ENCODE results near the gene CSGALNACT2. TPM values are rescaled to one million over a fixed set of nuclear protein-coding genes. Genes with fewer than 3 reads are reported as not detected.

Gene CSGALNACT2
- polyA plus RNA-seq, 1 of the 3 experiments (the other 2 are of a cell fraction), result 11.5 TPM

DNA sequence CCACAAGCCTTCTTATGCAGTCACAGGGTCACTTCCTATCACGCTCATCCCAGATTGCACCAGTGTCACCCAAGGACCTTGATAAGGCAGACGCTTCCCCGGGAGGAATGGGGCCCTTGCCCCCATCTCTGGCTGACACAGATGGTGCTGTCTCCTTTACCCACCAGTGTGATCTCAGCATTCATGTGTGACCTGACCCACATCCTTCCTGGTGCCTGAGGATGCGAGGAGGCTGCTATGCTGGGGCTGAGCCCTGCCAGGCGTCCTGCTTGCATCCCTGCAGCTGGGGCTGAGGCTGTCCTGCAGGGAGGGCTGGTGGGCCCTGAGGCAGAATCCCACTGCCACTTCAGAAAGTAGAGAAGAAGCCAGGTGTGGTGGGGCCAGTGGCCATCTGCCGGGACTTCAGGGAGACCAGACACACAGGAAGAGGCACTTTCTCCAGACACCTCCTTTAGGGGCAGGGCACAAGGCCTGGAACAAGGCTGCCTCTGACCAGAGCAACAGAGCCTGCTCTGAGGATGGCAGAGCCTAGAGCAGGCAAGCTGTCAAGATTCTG, 93.4 kb downstream of the CSGALNACT2 start:
- no peak for DNase-seq
- Histone ChIP-seq H3K9ac (no peak overlapping the region), H3K79me2 (ENCODE audit: insufficient read depth) (no peaks in the 10 kb centered on the region), H3K4me1 (ENCODE audit: control insufficient read depth in 1 of 2, insufficient read depth in 2 of 2, low read depth in 1 of 2, low read length in 1 of 2) (no peaks in the 10 kb centered on the region; a peak in 1 of 4 replicates), H3K9me3 (no peaks in the 10 kb centered on the region), H2AFZ (ENCODE audit: low read depth) (no peak overlapping the region), H3K4me2 (no peak overlapping the region), H3K36me3 (replicated peaks in 1 of 2; ENCODE audit: control insufficient read depth in 1 of 2, insufficient read depth in 2 of 2, low read length in 1 of 2) (no peaks in the 10 kb centered on the region), H3K27ac (ENCODE audit: low read depth in 2 of 2, low read length in 1 of 2) (no peak overlapping the region), H4K20me1 (ENCODE audit: insufficient read depth) (no peaks in the 10 kb centered on the region), H3K27me3 (ENCODE audit: insufficient read depth) (peaks cover 33% of the 10 kb centered on the region), H3K4me3 (ENCODE audit: low read depth in 2 of 2, low read length in 1 of 2) (no peak overlapping the region), H3K9me2 (no peaks in the 10 kb centered on the region), H3F3A (replicated peaks; ENCODE audit: insufficient read depth) (no peaks in the 10 kb centered on the region)
- POLR2A ChIA-PET, result no interaction called here
- 20% methylated on average over 1 of the region's 6 CpGs for WGBS (ENCODE audit: low lambda C conversion rate)
- CTCF ChIA-PET, result interaction anchor here (1.1 kb wide), 1 partner anchor 61 kb away, joined by 3 read pairs; no protein-coding TSS in a partner anchor
- TF ChIP-seq, protein P1, sequence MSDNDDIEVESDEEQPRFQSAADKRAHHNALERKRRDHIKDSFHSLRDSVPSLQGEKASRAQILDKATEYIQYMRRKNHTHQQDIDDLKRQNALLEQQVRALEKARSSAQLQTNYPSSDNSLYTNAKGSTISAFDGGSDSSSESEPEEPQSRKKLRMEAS (IDR thresholded peaks at IDR 0.05; ENCODE audit: low read depth), result no peak
- TF ChIP-seq NRF1 (IDR thresholded peaks at IDR 0.05; ENCODE audit: low read depth, low read length), result no peak
- TF ChIP-seq TAF1 (IDR thresholded peaks at IDR 0.05; ENCODE audit: borderline replicate concordance, low read depth, low read length), result no peak
- TF ChIP-seq RXRA (IDR thresholded peaks at IDR 0.05; ENCODE audit: borderline replicate concordance, low read depth), result no peak
- TF ChIP-seq MEF2A (IDR thresholded peaks at IDR 0.05; ENCODE audit: borderline replicate concordance, low read depth), result no peak
- TF ChIP-seq, protein P2, sequence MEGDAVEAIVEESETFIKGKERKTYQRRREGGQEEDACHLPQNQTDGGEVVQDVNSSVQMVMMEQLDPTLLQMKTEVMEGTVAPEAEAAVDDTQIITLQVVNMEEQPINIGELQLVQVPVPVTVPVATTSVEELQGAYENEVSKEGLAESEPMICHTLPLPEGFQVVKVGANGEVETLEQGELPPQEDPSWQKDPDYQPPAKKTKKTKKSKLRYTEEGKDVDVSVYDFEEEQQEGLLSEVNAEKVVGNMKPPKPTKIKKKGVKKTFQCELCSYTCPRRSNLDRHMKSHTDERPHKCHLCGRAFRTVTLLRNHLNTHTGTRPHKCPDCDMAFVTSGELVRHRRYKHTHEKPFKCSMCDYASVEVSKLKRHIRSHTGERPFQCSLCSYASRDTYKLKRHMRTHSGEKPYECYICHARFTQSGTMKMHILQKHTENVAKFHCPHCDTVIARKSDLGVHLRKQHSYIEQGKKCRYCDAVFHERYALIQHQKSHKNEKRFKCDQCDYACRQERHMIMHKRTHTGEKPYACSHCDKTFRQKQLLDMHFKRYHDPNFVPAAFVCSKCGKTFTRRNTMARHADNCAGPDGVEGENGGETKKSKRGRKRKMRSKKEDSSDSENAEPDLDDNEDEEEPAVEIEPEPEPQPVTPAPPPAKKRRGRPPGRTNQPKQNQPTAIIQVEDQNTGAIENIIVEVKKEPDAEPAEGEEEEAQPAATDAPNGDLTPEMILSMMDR (IDR thresholded peaks at IDR 0.05), result no peak
- no peak for TF ChIP-seq NFIC (IDR thresholded peaks at IDR 0.05; ENCODE audit: borderline replicate concordance)
- TF ChIP-seq ZBTB33 (IDR thresholded peaks at IDR 0.05; ENCODE audit: borderline replicate concordance, low read depth), result no peak
- TF ChIP-seq, protein P3, sequence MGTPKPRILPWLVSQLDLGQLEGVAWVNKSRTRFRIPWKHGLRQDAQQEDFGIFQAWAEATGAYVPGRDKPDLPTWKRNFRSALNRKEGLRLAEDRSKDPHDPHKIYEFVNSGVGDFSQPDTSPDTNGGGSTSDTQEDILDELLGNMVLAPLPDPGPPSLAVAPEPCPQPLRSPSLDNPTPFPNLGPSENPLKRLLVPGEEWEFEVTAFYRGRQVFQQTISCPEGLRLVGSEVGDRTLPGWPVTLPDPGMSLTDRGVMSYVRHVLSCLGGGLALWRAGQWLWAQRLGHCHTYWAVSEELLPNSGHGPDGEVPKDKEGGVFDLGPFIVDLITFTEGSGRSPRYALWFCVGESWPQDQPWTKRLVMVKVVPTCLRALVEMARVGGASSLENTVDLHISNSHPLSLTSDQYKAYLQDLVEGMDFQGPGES (IDR thresholded peaks at IDR 0.05; ENCODE audit: low read depth, low read length), result no peak

Measured in SK-N-SH (cell line).